HepG2 (cell line): ENCODE results near the gene CMTM2. TPM values are rescaled to one million over a fixed set of nuclear protein-coding genes. Genes with fewer than 3 reads are reported as not detected.

Experiments
- ATAC-seq: fragments of 200-7000 bp; cut with Tn5 transposase; 3 replicates; pipeline ENCODE4 v1.9.1; 2020; ENCODE audit warnings: mild to moderate bottlenecking, moderate library complexity
- BruUV-seq: library from RNA; stranded (reverse); fragments of 400-500 nt; replicated peaks from 2 replicates; lab custom pipeline; 2021; lab: Mats Ljungman, UMichigan
- CTCF ChIA-PET: fragments of 300-600 bp; formaldehyde crosslinking; extraction: SDS; loops from one replicate; lab custom pipeline; 2021; ENCODE audit warnings: low total read pairs, inconsistent platforms, low intra/inter-chr PET ratio; lab: Yijun Ruan, JAX
- POLR2A ChIA-PET: fragments of 350-600 bp; sonication (Branson Sonifier 250); formaldehyde crosslinking; loops from one replicate; lab custom pipeline; 2020; ENCODE audit warnings: antibody characterized with exemption, inconsistent platforms; lab: Yijun Ruan, JAX
- DNase-seq: peaks from one replicate; pipeline ENCODE4 v3.0.0-alpha.2; 2015; ENCODE audit warnings: low spot score
- FAIRE-seq: peaks from 3 replicates; lab custom pipeline; 2011; peaks lifted over from hg19 to GRCh38; lab: Jason Lieb, UNC
- H2AFZ ChIP-seq: one replicate; pipeline ENCODE4 v1.6.1; 2011; ENCODE audit warnings: low read length, inconsistent platforms
- H3K27ac ChIP-seq: fragments of 300-600 bp; 3 replicates; pipeline ENCODE4 v1.8.0; 2011; ENCODE audit warnings: mixed run types, mild to moderate bottlenecking, mixed read lengths, low read length, inconsistent platforms; ENCODE audit not compliant: insufficient read depth; ENCODE audit errors: extremely low read length
- H3K27me3 ChIP-seq, 2 experiments: fragments of 200-600 bp in 1 of 2; 2 replicates in 1 of 2; 3 replicates in 1 of 2; pipeline versions ENCODE4 v1.6.0 to v1.8.0; 2011; ENCODE audit warnings: low read length in 2 of 2, mild to moderate bottlenecking in 2 of 2, moderate library complexity in 2 of 2, inconsistent platforms in 1 of 2; ENCODE audit not compliant: insufficient read depth in 2 of 2, control insufficient read depth in 1 of 2
- H3K36me3 ChIP-seq, 2 experiments: fragments of 200-600 bp in 1 of 2; replicated peaks in 1 of 2; 2 replicates in 1 of 2; 3 replicates in 1 of 2; pipeline versions ENCODE4 v1.5.1 to v1.8.0; 2011; ENCODE audit warnings: low read length in 2 of 2, inconsistent platforms in 1 of 2; ENCODE audit not compliant: insufficient read depth in 2 of 2, control insufficient read depth in 1 of 2
- H3K4me1 ChIP-seq: 2 replicates; pipeline ENCODE4 v1.5.1; 2012; ENCODE audit warnings: low read length, inconsistent platforms; ENCODE audit not compliant: insufficient read depth
- H3K4me2 ChIP-seq: 2 replicates; pipeline ENCODE4 v1.6.0; 2011; ENCODE audit warnings: low read depth, low read length, inconsistent platforms
- H3K4me3 ChIP-seq, 3 experiments: fragments of 200-600 bp in 1 of 3; sonication (generic), shearing (Covaris generic) in 1 of 3; replicated peaks in 1 of 3; 2 replicates each; pipeline ENCODE4 v1.5.1; 2011 to 2016; ENCODE audit warnings: low read length in 3 of 3, inconsistent platforms in 2 of 3, low read depth in 2 of 3, mild to moderate bottlenecking in 2 of 3, control low read depth in 1 of 3, mixed read lengths in 1 of 3; ENCODE audit not compliant: insufficient read depth in 1 of 3
- H3K79me2 ChIP-seq: one replicate; pipeline ENCODE4 v1.6.1; 2011; ENCODE audit warnings: low read length, inconsistent platforms; ENCODE audit not compliant: insufficient read depth
- H3K9ac ChIP-seq: 2 replicates; pipeline ENCODE4 v1.6.0; 2011; ENCODE audit warnings: mild to moderate bottlenecking, low read depth, low read length, inconsistent platforms; ENCODE audit not compliant: insufficient read depth
- H3K9me3 ChIP-seq: 2 replicates; pipeline ENCODE4 v1.5.1; 2012; ENCODE audit warnings: mild to moderate bottlenecking, low read length
- H4K20me1 ChIP-seq: 2 replicates; pipeline ENCODE4 v1.6.0; 2011; ENCODE audit warnings: inconsistent platforms, mild to moderate bottlenecking, low read length, moderate library complexity; ENCODE audit not compliant: insufficient read depth
- ARHGAP35 ChIP-seq: sonication (generic); formaldehyde crosslinking; IDR thresholded peaks from 2 replicates; pipeline ENCODE4 v1.9.0; 2022; ENCODE audit warnings: mild to moderate bottlenecking, inconsistent platforms, moderate library complexity, missing genetic modification reagents, borderline replicate concordance
- ARID2 ChIP-seq: sonication (generic); formaldehyde crosslinking; IDR thresholded peaks from 2 replicates; pipeline ENCODE4 v1.8.1; 2022; ENCODE audit warnings: mild to moderate bottlenecking, missing genetic modification reagents, borderline replicate concordance
- DPF2 ChIP-seq: sonication (generic); formaldehyde crosslinking; IDR thresholded peaks from 2 replicates; pipeline ENCODE4 v1.4.0; 2020; ENCODE audit warnings: mild to moderate bottlenecking, low read depth, missing genetic modification reagents, borderline replicate concordance
- DR1 ChIP-seq: sonication (generic); formaldehyde crosslinking; IDR thresholded peaks from 2 replicates; pipeline ENCODE4 v1.8.0; 2021; ENCODE audit warnings: mild to moderate bottlenecking, missing genetic modification reagents, inconsistent platforms
- HIVEP1 ChIP-seq: sonication (generic); formaldehyde crosslinking; IDR thresholded peaks from 2 replicates; pipeline ENCODE4 v1.4.0; 2020; ENCODE audit warnings: mild to moderate bottlenecking, missing genetic modification reagents
- MAZ ChIP-seq, 2 experiments: sonication (generic) in 1 of 2; formaldehyde crosslinking in 1 of 2; IDR thresholded peaks; 2 replicates each; pipeline versions ENCODE4 v1.5.0 to v1.6.1; 2012 to 2020; ENCODE audit warnings: low read depth in 2 of 2, mild to moderate bottlenecking in 2 of 2, borderline replicate concordance in 1 of 2, improper control_type of control experiment in 1 of 2, low read length in 1 of 2, missing genetic modification reagents in 1 of 2, moderate library complexity in 1 of 2
- MBNL3 ChIP-seq: fragments of 250-450 bp; sonication (Bioruptor Pico); conservative IDR thresholded peaks from 2 replicates; pipeline ENCODE4 v1.8.0; 2022; ENCODE audit warnings: mild to moderate bottlenecking, inconsistent platforms
- RAD51 ChIP-seq: fragments of 450-650 bp; IDR thresholded peaks from 2 replicates; pipeline ENCODE4 v1.6.1; 2016; ENCODE audit warnings: borderline replicate concordance
- SALL1 ChIP-seq: sonication (generic); formaldehyde crosslinking; IDR thresholded peaks from 2 replicates; pipeline ENCODE4 v1.8.0; 2022; ENCODE audit warnings: mild to moderate bottlenecking, missing genetic modification reagents
- ZMAT3 ChIP-seq: sonication (generic); formaldehyde crosslinking; conservative IDR thresholded peaks from 2 replicates; pipeline ENCODE4 v1.7.0; 2021; ENCODE audit warnings: missing genetic modification reagents
- ZMYM2 ChIP-seq: sonication (generic); formaldehyde crosslinking; IDR thresholded peaks from 2 replicates; pipeline ENCODE4 v1.8.0; 2022; ENCODE audit warnings: mild to moderate bottlenecking, missing genetic modification reagents
- ZNF205 ChIP-seq: IDR thresholded peaks from 2 replicates; pipeline ENCODE4 v1.6.1; 2018; ENCODE audit warnings: missing biosample characterization, missing genetic modification reagents
- ZNF333 ChIP-seq: sonication (generic); formaldehyde crosslinking; IDR thresholded peaks from 2 replicates; pipeline ENCODE4 v1.4.0; 2020; ENCODE audit warnings: mild to moderate bottlenecking, missing genetic modification reagents, borderline replicate concordance
- ZNF781 ChIP-seq: sonication (generic); formaldehyde crosslinking; IDR thresholded peaks from 2 replicates; pipeline ENCODE4 v1.5.1; 2020; ENCODE audit warnings: borderline replicate concordance, mild to moderate bottlenecking, missing genetic modification reagents; ENCODE audit errors: not compliant biosample characterization
- ZNF839 ChIP-seq: sonication (generic); formaldehyde crosslinking; IDR thresholded peaks from 2 replicates; pipeline ENCODE4 v1.4.0; 2020; ENCODE audit warnings: missing genetic modification reagents, mild to moderate bottlenecking, borderline replicate concordance
- WGBS: methylation state at CpG from one replicate; pipeline ENCODE4 v1.1.6; 2017; ENCODE audit warnings: low lambda C conversion rate; 5-methylcytosine and 5-hydroxymethylcytosine counted together
- in situ Hi-C: cut with HindIII; loops from 2 replicates; pipeline ENCODE4 v1.10.0; 2017; ENCODE audit warnings: low pct_unique_long_range_greater_than_20kb; ENCODE audit not compliant: extremely low pct_ligation_motif_present
- intact Hi-C: fragments of 100-400 bp; cut with micrococcal nuclease; formaldehyde crosslinking; loops from one replicate; pipeline ENCODE4 v1.10.0; 2022; ENCODE audit not compliant: unreplicated experiment
- polyA plus RNA-seq, 8 experiments: library from polyadenylated mRNA; depleted of rRNA in 3 of 8; stranded (reverse) in 7 of 8; unstranded in 1 of 8; fragments of >200 nt; fragmentation: Illumina TruSeq in 4 of 8; extraction: Trizol in 4 of 8; gene quantifications; 2 replicates each; pipeline versions ENCODE4 v1.2.1 to v1.2.3, GENCODE V29; 2011 to 2016; ENCODE audit warnings: low read depth in 4 of 8, missing spikeins in 1 of 8, mixed read lengths in 1 of 8; ENCODE audit not compliant: insufficient read depth in 1 of 8
- total RNA-seq, 5 experiments: library from RNA; depleted of rRNA; stranded (reverse); fragments of >200 nt; fragmentation: Illumina TruSeq; extraction: Trizol; gene quantifications; 2 replicates each; pipeline ENCODE4 v1.2.3, GENCODE V29; 2016; ENCODE audit warnings: low read depth in 1 of 5
- TF ChIP-seq, protein P1 (sequence below): IDR thresholded peaks from 2 replicates; pipeline ENCODE4 v1.6.1; 2016; ENCODE audit warnings: missing biosample characterization, missing genetic modification reagents, low read depth
- TF ChIP-seq, protein P2 (sequence below): sonication (generic); formaldehyde crosslinking; IDR thresholded peaks from 2 replicates; pipeline ENCODE4 v1.9.0; 2021; ENCODE audit warnings: missing genetic modification reagents, mild to moderate bottlenecking, borderline replicate concordance
- TF ChIP-seq, protein P3 (sequence below): fragments of 450-650 bp; IDR thresholded peaks from 2 replicates; pipeline ENCODE4 v1.6.1; 2016
- TF ChIP-seq, protein P4 (sequence below): sonication (generic); formaldehyde crosslinking; IDR thresholded peaks from 2 replicates; pipeline ENCODE4 v1.4.0; 2020; ENCODE audit warnings: mild to moderate bottlenecking, missing genetic modification reagents
- TF ChIP-seq, protein P5 (sequence below): IDR thresholded peaks from 2 replicates; pipeline ENCODE4 v1.6.1; 2012; ENCODE audit warnings: inconsistent platforms

Gene CMTM2
- total and polyA plus RNA-seq, 2 of the 13 experiments (the other 11 are each of a cell fraction or from before 2014, with no cell fraction given), result not detected

DNA sequence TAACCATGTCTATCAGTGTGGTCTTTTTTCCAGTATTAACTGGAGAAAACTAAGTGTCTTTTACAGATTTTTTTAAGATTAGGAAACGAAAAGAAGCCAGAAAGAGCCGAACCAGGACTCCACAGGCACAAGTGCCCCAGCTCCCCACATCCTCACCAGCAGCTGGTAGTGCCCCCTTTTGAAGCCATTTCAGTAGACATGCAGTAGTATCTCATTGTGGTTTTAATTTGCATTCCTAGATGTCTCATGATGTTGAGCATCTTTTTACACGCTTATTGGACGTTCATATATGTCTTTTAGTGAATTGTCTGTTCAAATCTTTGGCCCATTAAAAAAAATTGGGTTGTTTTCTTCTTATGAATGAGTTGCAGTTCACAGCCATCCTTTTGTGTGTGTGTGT is 20.5 kb downstream of the CMTM2 start (continued):
- TF ChIP-seq, protein P1, sequence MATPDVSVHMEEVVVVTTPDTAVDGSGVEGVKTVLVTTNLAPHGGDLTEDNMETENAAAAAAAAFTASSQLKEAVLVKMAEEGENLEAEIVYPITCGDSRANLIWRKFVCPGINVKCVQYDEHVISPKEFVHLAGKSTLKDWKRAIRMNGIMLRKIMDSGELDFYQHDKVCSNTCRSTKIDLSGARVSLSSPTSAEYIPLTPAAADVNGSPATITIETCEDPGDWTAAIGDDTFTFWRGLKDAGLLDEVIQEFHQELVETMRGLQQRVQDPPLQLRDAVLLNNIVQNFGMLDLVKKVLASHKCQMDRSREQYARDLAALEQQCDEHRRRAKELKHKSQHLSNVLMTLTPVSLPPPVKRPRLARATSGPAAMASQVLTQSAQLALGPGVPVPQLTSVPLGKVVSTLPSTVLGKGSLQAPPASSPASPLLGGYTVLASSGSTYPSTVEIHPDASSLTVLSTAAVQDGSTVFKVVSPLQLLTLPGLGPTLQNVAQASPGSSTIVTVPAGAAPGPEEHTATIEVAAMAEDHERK (CRISPR knock-in tag), result no peak
- TF ChIP-seq MAZ (IDR thresholded peaks at IDR 0.05; ENCODE audit: borderline replicate concordance, low read depth, low read length) (no peak), MAZ (CRISPR knock-in tag; IDR thresholded peaks at IDR 0.05; ENCODE audit: low read depth) (no peak), RAD51 (no peak), ZNF205 (CRISPR knock-in tag) (no peak), ARHGAP35 (CRISPR knock-in tag) (no peak), SALL1 (no peak), HIVEP1 (no peak)
- TF ChIP-seq, protein P2, sequence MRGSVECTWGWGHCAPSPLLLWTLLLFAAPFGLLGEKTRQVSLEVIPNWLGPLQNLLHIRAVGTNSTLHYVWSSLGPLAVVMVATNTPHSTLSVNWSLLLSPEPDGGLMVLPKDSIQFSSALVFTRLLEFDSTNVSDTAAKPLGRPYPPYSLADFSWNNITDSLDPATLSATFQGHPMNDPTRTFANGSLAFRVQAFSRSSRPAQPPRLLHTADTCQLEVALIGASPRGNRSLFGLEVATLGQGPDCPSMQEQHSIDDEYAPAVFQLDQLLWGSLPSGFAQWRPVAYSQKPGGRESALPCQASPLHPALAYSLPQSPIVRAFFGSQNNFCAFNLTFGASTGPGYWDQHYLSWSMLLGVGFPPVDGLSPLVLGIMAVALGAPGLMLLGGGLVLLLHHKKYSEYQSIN (CRISPR knock-in tag), result no peak

DNA sequence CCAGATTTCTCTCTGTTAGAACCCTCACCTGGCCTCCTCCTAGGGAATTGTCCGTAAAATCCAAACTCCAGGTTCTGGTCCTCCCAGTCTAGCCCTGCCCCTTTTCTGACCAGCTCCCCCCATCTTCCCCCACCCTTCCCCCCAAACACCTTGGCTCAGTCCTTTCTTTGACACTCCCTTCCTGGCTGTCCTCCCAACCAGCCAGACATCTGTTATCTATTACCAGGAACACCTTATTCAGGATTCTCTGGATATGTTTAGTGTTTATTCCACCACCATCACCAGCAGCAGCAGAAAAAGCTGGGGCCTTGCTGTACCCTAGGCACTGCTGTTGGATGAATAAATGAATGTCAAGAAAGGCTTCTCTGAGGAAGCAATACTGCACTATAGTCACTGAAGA is 21.2 kb downstream of the CMTM2 start:
- Histone ChIP-seq H3K9me3 (no peaks in the 10 kb centered on the region), H3K4me1 (peaks cover 23% of the 10 kb centered on the region), H4K20me1 (no peaks in the 10 kb centered on the region), H3K36me3 (no peaks in the 10 kb centered on the region), H3K4me2 (no peak overlapping the region), H3K27ac (no peak overlapping the region), H2AFZ (no peak overlapping the region), H3K27me3 (no peaks in the 10 kb centered on the region), H3K9ac (no peak overlapping the region), H3K79me2 (peaks cover under 1% of the 10 kb centered on the region), H3K4me3 (no peak overlapping the region)
- no TSS peak for BruUV-seq
- no peak for DNase-seq
- intact Hi-C loops (no loop called here), in situ Hi-C loops (no loop called here)
- ATAC-seq, result no peak
- no peak for FAIRE-seq
- WGBS, result 86% methylated on average over 1 of the region's 1 CpG
- ChIA-PET POLR2A (no interaction called here), CTCF (no interaction called here)
- no peak for TF ChIP-seq ZNF781 (CRISPR knock-in tag)
- no peak for TF ChIP-seq ARID2 (CRISPR knock-in tag)
- TF ChIP-seq DR1 (CRISPR knock-in tag), result no peak
- no peak for TF ChIP-seq ZNF839 (CRISPR knock-in tag)
- TF ChIP-seq DPF2 (CRISPR knock-in tag), result no peak
- TF ChIP-seq, protein P3, sequence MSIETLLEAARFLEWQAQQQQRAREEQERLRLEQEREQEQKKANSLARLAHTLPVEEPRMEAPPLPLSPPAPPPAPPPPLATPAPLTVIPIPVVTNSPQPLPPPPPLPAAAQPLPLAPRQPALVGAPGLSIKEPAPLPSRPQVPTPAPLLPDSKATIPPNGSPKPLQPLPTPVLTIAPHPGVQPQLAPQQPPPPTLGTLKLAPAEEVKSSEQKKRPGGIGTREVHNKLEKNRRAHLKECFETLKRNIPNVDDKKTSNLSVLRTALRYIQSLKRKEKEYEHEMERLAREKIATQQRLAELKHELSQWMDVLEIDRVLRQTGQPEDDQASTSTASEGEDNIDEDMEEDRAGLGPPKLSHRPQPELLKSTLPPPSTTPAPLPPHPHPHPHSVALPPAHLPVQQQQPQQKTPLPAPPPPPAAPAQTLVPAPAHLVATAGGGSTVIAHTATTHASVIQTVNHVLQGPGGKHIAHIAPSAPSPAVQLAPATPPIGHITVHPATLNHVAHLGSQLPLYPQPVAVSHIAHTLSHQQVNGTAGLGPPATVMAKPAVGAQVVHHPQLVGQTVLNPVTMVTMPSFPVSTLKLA, result no peak
- TF ChIP-seq, protein P4, sequence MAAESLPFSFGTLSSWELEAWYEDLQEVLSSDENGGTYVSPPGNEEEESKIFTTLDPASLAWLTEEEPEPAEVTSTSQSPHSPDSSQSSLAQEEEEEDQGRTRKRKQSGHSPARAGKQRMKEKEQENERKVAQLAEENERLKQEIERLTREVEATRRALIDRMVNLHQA, result no peak
- TF ChIP-seq, protein P5, sequence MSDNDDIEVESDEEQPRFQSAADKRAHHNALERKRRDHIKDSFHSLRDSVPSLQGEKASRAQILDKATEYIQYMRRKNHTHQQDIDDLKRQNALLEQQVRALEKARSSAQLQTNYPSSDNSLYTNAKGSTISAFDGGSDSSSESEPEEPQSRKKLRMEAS, result no peak
- no peak for TF ChIP-seq ZMAT3 (CRISPR knock-in tag)
- no peak for TF ChIP-seq ZMYM2
- TF ChIP-seq MBNL3 (CRISPR knock-in tag), result no peak
- TF ChIP-seq ZNF333 (CRISPR knock-in tag), result no peak
